ENCODE data around the gene COPS9.

COPS9 gene

GRCh38 chr2:240086563-240086962 is 49.5 kb downstream of the COPS9 start:
- Histone ChIP-seq H3K4me1 (ENCODE audit: control insufficient read depth in 1 of 2, insufficient read depth in 1 of 2, low read depth in 1 of 2, low read length in 1 of 2) (no peaks in the 10 kb centered on the region), H3K27ac (no peak overlapping the region), H3K36me3 (no peaks in the 10 kb centered on the region), H3K9me3 (no peaks in the 10 kb centered on the region), H3K4me3 (ENCODE audit: low read depth in 1 of 2, low read length in 1 of 2) (no peak overlapping the region), H3K27me3 (peaks cover 15% of the 10 kb centered on the region)
- no peak for TF ChIP-seq CTCF (IDR thresholded peaks at IDR 0.05)
